ENCODE measurements around the gene TNFAIP8L1. TPM values are rescaled to one million over a fixed set of nuclear protein-coding genes. Genes with fewer than 3 reads are reported as not detected.

The TNFAIP8L1 gene
- total RNA-seq, 1 donor from 2014 or later: 4.2 TPM

GRCh38 chr19:4689403-4689802 is 50.1 kb downstream of the TNFAIP8L1 start:
- TF ChIP-seq CTCF (IDR thresholded peaks at IDR 0.05): no peak
- H3K27me3 Mint-ChIP-seq (ENCODE audit: low read depth): no peaks in the 10 kb centered on the region
- H3K9me3 Mint-ChIP-seq (ENCODE audit: low read depth): no peaks in the 10 kb centered on the region
- DNase-seq (ENCODE audit: low spot score): no peak
- H3K4me1 Mint-ChIP-seq (ENCODE audit: low read depth): peaks cover 6% of the 10 kb centered on the region
- H3K36me3 Mint-ChIP-seq (ENCODE audit: low read depth): peaks cover 21% of the 10 kb centered on the region
- no peak overlapping the region for H3K4me3 Mint-ChIP-seq (ENCODE audit: unreplicated experiment)
- no peak overlapping the region for H3K27ac Mint-ChIP-seq (ENCODE audit: unreplicated experiment)

DNA sequence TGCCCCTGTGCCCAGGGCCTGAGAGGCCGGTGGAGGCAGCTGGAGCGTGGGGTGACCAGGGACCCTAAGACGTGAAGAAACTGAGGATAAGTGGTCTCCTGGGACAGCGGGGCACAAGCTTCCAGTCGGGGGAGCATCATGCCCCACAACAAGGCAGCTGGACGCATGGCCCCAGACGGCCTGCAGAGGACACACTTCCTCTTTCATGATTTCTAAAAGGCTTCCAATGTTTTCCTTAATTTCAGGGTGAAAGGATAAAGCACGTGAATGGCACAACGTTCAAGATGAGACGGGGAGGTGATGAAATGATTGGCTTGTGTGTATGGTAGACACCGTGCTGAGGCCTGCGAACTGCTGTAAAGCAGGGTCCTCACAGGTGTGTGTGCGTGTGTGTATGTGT is 51.0 kb downstream of the TNFAIP8L1 start:
- Mint-ChIP-seq H3K27me3 (ENCODE audit: low read depth) (no peaks in the 10 kb centered on the region), H3K36me3 (ENCODE audit: low read depth) (peaks cover 24% of the 10 kb centered on the region), H3K9me3 (ENCODE audit: low read depth) (no peaks in the 10 kb centered on the region), H3K4me3 (ENCODE audit: unreplicated experiment) (no peak overlapping the region), H3K27ac (ENCODE audit: unreplicated experiment) (no peak overlapping the region), H3K4me1 (ENCODE audit: low read depth) (peaks cover 9% of the 10 kb centered on the region)
- no peak for DNase-seq (ENCODE audit: low spot score)
- peak; percentile 29 for TF ChIP-seq CTCF (IDR thresholded peaks at IDR 0.05)

DNA sequence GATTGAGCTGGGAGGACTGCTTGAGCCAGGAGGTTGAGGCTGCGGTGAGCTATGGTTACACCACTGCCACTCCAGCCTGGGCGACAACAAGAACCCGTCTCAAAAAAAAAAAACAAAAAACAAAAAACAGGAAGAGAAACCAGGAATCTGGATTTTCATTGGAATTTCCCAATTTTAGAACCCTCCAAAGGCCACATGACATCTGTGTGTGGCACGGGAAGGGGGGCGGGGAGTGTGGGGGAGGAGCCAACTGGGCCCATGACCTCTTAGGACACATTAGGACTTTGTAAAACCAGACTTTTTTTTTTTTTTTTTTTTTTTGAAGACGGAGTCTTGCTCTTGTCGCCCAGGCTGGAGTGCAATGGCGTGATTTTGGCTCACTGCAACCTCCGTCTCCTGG is 52.1 kb downstream of the TNFAIP8L1 start:
- Mint-ChIP-seq H3K27me3 (ENCODE audit: low read depth) (no peaks in the 10 kb centered on the region), H3K9me3 (ENCODE audit: low read depth) (no peaks in the 10 kb centered on the region), H3K36me3 (ENCODE audit: low read depth) (peaks cover 24% of the 10 kb centered on the region), H3K4me1 (ENCODE audit: low read depth) (peaks cover 13% of the 10 kb centered on the region), H3K4me3 (ENCODE audit: unreplicated experiment) (no peak overlapping the region), H3K27ac (ENCODE audit: unreplicated experiment) (no peak overlapping the region)
- DNase-seq (ENCODE audit: low spot score): no peak
- TF ChIP-seq CTCF (IDR thresholded peaks at IDR 0.05): no peak

DNA sequence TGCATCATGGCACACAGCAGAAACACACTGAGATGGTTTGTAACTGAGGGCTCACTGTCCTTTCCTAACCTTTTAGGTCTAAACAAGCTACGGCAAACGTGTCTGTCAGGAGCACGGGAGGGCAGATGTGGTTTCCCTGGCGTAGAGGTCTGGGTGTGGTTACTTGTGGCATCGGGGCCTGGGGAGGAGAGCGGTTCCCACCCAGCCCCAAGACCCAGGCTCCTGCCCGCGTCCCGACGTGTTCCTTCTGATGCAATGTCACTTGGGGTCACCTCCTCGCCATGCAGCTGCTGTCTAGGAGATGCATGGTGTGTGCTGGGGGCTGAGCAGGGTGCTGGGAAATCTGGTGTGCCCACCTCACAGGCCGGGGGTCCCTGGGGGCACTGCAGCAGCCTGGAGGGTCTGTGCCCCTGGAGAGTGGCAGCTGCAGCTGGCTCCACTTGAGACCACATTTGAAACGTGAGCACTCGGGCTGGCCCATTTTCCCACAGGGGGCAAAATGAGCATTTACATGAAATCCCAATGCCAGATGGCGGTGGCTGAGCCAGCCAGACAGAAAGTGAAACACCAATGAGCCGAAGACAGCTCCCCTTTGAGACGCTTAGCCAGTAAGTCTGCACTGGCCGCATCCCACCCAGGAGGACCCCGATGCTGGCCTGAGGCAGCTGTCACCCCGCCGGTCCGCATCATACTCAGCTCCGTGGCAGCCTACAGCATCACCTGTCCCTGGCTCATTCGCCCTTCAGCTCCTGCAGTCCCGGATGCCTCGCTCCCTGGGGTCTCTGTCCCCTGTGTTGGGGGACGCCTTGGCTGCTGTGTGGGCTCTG is 53.1 kb downstream of the TNFAIP8L1 start:
- Mint-ChIP-seq H3K9me3 (ENCODE audit: low read depth) (no peaks in the 10 kb centered on the region), H3K36me3 (ENCODE audit: low read depth) (peaks cover 27% of the 10 kb centered on the region), H3K4me1 (ENCODE audit: low read depth) (peaks cover 23% of the 10 kb centered on the region), H3K4me3 (ENCODE audit: unreplicated experiment) (no peak overlapping the region), H3K27ac (ENCODE audit: unreplicated experiment) (no peak overlapping the region), H3K27me3 (ENCODE audit: low read depth) (no peaks in the 10 kb centered on the region)
- TF ChIP-seq CTCF (IDR thresholded peaks at IDR 0.05): no peak
- DNase-seq (ENCODE audit: low spot score): no peak

DNA sequence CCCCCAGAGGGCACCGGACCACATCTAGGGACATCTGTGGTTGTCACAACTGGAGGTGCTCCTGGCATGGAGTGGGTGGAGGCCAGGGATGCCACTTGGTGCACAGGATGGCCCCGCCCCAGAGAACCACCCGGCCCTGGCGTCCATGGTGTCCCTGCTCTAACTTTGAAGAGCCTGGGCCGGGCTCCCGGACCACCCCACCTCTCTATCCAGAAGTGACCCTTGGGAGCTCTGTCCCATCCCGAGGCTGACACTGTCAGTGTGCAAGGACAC is 53.7 kb downstream of the TNFAIP8L1 start:
- no peak overlapping the region for H3K4me3 Mint-ChIP-seq (ENCODE audit: unreplicated experiment)
- H3K4me1 Mint-ChIP-seq (ENCODE audit: low read depth): peaks cover 23% of the 10 kb centered on the region
- no peak for TF ChIP-seq CTCF (IDR thresholded peaks at IDR 0.05)
- H3K27ac Mint-ChIP-seq (ENCODE audit: unreplicated experiment): no peak overlapping the region
- H3K9me3 Mint-ChIP-seq (ENCODE audit: low read depth): no peaks in the 10 kb centered on the region
- H3K36me3 Mint-ChIP-seq (ENCODE audit: low read depth): peaks cover 28% of the 10 kb centered on the region
- DNase-seq (ENCODE audit: low spot score): no peak
- no peaks in the 10 kb centered on the region for H3K27me3 Mint-ChIP-seq (ENCODE audit: low read depth)

Measured in chondrocyte (in vitro differentiated cells).